Measurements from ENCODE around the gene OLFML3. TPM values are rescaled to one million over a fixed set of nuclear protein-coding genes. Genes with fewer than 3 reads are reported as not detected.
"Not testable (repeated sequence)": the region's sequence is repeated elsewhere in the genome, so short reads cannot be mapped to it uniquely, and the experiment has no call there.

The OLFML3 gene
- total RNA-seq, 1 donor from 2014 or later = 6.1 TPM

DNA sequence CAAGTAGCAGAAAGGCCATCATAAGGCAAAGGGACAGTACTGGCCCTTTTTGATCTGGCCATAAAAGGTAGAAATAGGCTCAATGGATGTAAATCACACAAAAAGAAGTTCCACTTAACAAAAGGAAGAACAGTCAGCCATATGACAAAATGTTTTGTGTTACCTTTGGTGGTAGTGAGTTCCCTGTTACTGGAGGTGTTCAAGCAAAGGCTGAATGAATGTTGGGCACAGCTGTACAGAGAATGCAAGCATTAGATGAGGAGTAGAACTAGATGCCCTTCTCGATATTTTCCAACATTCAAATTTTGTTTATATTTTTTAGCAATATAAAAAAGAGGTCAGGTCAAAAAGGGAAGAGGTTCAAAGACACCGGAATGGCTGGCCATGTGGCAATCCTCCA lies 20.0 kb downstream of the OLFML3 start:
- no peak for TF ChIP-seq CTCF (conservative IDR thresholded peaks at IDR 0.05)
- no peak for DNase-seq (ENCODE audit: low read depth, low spot score)
- Mint-ChIP-seq H3K4me1 (peaks cover 17% of the 10 kb centered on the region), H3K36me3 (ENCODE audit: low read depth) (peaks cover 9% of the 10 kb centered on the region), H3K27ac (ENCODE audit: unreplicated experiment) (no peak overlapping the region), H3K9me3 (peaks cover 14% of the 10 kb centered on the region), H3K27me3 (ENCODE audit: low read depth) (no peaks in the 10 kb centered on the region), H3K4me3 (no peak overlapping the region)

DNA sequence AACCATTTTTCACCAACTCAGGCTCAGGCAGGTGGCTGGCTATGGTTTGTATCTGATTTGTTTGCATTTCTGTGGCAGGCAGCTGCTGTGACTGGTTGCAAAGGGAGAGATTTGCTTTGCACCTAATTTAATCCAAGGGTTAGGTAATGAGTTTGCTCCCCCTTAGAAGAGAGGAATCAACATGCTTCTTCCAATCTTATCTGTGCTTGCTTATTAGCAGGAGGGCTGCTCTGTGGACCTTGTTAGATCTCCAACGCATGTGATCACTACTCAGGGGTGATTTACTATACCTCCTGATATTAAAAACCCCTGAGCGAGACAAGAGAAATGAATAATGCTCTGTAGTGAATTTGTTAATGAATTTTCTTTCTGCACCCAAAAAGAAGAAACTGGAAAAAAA lies 20.5 kb downstream of the OLFML3 start:
- TF ChIP-seq CTCF (conservative IDR thresholded peaks at IDR 0.05) = no peak
- Mint-ChIP-seq H3K4me3 (no peak overlapping the region), H3K27ac (ENCODE audit: unreplicated experiment) (no peak overlapping the region), H3K9me3 (peaks cover 16% of the 10 kb centered on the region), H3K36me3 (ENCODE audit: low read depth) (peaks cover 6% of the 10 kb centered on the region), H3K4me1 (peaks cover 17% of the 10 kb centered on the region), H3K27me3 (ENCODE audit: low read depth) (no peaks in the 10 kb centered on the region)
- no peak for DNase-seq (ENCODE audit: low read depth, low spot score)

DNA sequence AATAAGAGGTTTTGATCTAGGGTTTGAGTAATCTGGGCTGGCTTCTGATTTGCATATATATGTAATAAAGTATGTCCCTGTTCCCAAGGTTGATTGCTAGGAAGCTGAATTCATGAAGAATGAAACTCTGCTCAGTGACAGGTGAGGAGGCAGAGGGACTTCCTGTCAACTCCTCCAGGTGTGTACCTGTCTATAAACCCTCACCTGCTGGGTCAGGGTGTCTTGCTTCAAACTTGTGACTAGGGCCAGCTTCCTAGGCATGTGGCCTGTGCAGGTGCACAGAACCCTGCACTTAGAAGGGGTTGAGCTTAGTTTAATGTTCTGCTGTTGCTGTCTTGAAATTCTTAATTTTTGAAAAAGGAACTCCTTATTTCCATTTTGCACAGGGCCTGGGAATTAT lies 21.1 kb downstream of the OLFML3 start:
- no peak for DNase-seq (ENCODE audit: low read depth, low spot score)
- no peak overlapping the region for H3K27ac Mint-ChIP-seq (ENCODE audit: unreplicated experiment)
- no peak overlapping the region for H3K4me3 Mint-ChIP-seq
- H3K9me3 Mint-ChIP-seq = peaks cover 12% of the 10 kb centered on the region
- peaks cover 2% of the 10 kb centered on the region for H3K36me3 Mint-ChIP-seq (ENCODE audit: low read depth)
- H3K4me1 Mint-ChIP-seq = peaks cover 17% of the 10 kb centered on the region
- no peaks in the 10 kb centered on the region for H3K27me3 Mint-ChIP-seq (ENCODE audit: low read depth)
- no peak for TF ChIP-seq CTCF (conservative IDR thresholded peaks at IDR 0.05)

- Mint-ChIP-seq H3K4me3 (no peak overlapping the region), H3K4me1 (peaks cover 17% of the 10 kb centered on the region), H3K27me3 (ENCODE audit: low read depth) (no peaks in the 10 kb centered on the region), H3K9me3 (peaks cover 10% of the 10 kb centered on the region), H3K36me3 (ENCODE audit: low read depth) (no peaks in the 10 kb centered on the region), H3K27ac (ENCODE audit: unreplicated experiment) (no peak overlapping the region)
- no peak for TF ChIP-seq CTCF (conservative IDR thresholded peaks at IDR 0.05)
- no peak for DNase-seq (ENCODE audit: low read depth, low spot score)
These were observed 23.4 kb downstream of the OLFML3 start for GRCh38 chr1:114002492-114003239.

- Mint-ChIP-seq H3K27ac (ENCODE audit: unreplicated experiment) (peak overlapping the region; percentile 57), H3K4me1 (peaks cover 17% of the 10 kb centered on the region), H3K36me3 (ENCODE audit: low read depth) (no peaks in the 10 kb centered on the region), H3K9me3 (peaks cover 10% of the 10 kb centered on the region), H3K4me3 (no peak overlapping the region), H3K27me3 (ENCODE audit: low read depth) (no peaks in the 10 kb centered on the region)
- no peak for TF ChIP-seq CTCF (conservative IDR thresholded peaks at IDR 0.05)
- no peak for DNase-seq (ENCODE audit: low read depth, low spot score)
These were observed 24.2 kb downstream of the OLFML3 start for GRCh38 chr1:114003431-114003830.

DNA sequence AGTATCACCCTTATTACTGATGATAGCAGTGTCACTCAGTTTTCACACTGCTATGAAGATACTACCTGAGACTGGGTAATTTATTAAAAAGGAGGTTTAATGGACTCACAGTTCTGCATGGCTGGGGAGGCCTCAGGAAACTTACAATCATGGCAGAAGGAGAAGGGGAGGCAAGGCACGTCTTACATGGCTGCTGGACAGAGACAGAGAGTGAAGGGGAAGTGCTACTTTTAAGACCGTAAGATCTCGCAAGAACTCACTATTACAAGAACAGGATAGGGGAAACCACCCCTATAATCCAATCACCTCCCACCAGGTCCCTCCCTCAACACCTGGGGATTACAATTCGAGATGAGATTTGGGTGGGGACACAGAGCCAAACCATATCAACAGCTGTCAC lies 27.6 kb downstream of the OLFML3 start:
- not testable (repeated sequence) for H3K27me3 Mint-ChIP-seq (ENCODE audit: low read depth); DNase-seq (ENCODE audit: low read depth, low spot score); H3K36me3 Mint-ChIP-seq (ENCODE audit: low read depth); H3K4me3 Mint-ChIP-seq
- peaks cover 17% of the 10 kb centered on the region for H3K4me1 Mint-ChIP-seq
- H3K9me3 Mint-ChIP-seq = peaks cover 10% of the 10 kb centered on the region
- peak overlapping the region; percentile 27 for H3K27ac Mint-ChIP-seq (ENCODE audit: unreplicated experiment)

All from neural crest cell (in vitro differentiated cells).